Transverse colon (tissue), 4 donors: ENCODE results near the gene MLST8. TPM values are rescaled to one million over a fixed set of nuclear protein-coding genes. Genes with fewer than 3 reads are reported as not detected.

Experiments
- DNase-seq: peaks from one replicate; pipeline ENCODE4 v3.0.0-alpha.2; 2019
- H3K27ac ChIP-seq, 4 donors: fragments of 200-600 bp; sonication (generic); 2 replicates each; pipeline ENCODE4 v1.5.1; 2016 to 2018; ENCODE audit warnings: inconsistent platforms in 4 of 4
- H3K27me3 ChIP-seq: fragments of 200-600 bp; sonication (generic); 2 replicates; pipeline ENCODE4 v1.5.1; 2017; ENCODE audit warnings: inconsistent platforms
- H3K36me3 ChIP-seq, 4 donors: fragments of 200-600 bp; sonication (generic); 2 replicates each; pipeline ENCODE4 v1.5.1; 2017 to 2019; ENCODE audit warnings: inconsistent platforms in 4 of 4
- H3K4me1 ChIP-seq, 4 donors: fragments of 200-600 bp; sonication (generic); 2 replicates each; pipeline ENCODE4 v1.5.1; 2017 to 2020; ENCODE audit warnings: inconsistent platforms in 4 of 4
- H3K4me3 ChIP-seq, 4 donors: fragments of 200-600 bp; sonication (generic); 1 replicate in 1 of 4; 2 replicates in 3 of 4; pipeline versions ENCODE4 v1.5.1 to v1.6.1; 2017 to 2019; ENCODE audit warnings: inconsistent platforms in 4 of 4
- H3K9me3 ChIP-seq, 2 donors: fragments of 200-600 bp; sonication (generic); 2 replicates each; pipeline ENCODE4 v1.5.1; 2017 to 2019; ENCODE audit warnings: inconsistent platforms in 2 of 2
- EP300 ChIP-seq: sonication (generic); formaldehyde crosslinking; IDR thresholded peaks from one replicate; pipeline ENCODE4 v1.6.1; 2017; ENCODE audit warnings: antibody characterized with exemption, low read depth
- POLR2A ChIP-seq: fragments of 450-650 bp; IDR thresholded peaks from one replicate; pipeline ENCODE4 v1.6.1; 2016; ENCODE audit warnings: antibody characterized with exemption, mild to moderate bottlenecking, moderate library complexity
- POLR2AphosphoS5 ChIP-seq, 3 donors: sonication (generic); formaldehyde crosslinking; IDR thresholded peaks; one replicate each; pipeline ENCODE4 v1.6.1; 2016; ENCODE audit warnings: antibody characterized with exemption in 3 of 3
- WGBS, 2 donors: methylation state at CpG; one replicate each; pipeline ENCODE4 v1.1.5; 2018; ENCODE audit warnings: low coverage in 1 of 2; 5-methylcytosine and 5-hydroxymethylcytosine counted together
- in situ Hi-C, 4 donors: fragments of 200-750 bp; cut with MboI; loops; one replicate each; pipeline versions ENCODE4 v1.15.0 to v1.15.1; 2017; ENCODE audit warnings: low sequenced_read_pairs in 3 of 4, low pct_ligation_motif_present in 1 of 4, low pct_unique_long_range_greater_than_20kb in 1 of 4
- intact Hi-C: fragments of 100-400 bp; cut with DNase I; formaldehyde crosslinking; loops from one replicate; pipeline ENCODE4 v1.15.1; 2023; ENCODE audit warnings: low total_unique reads
- total RNA-seq, 4 donors: library from RNA; depleted of rRNA; stranded (reverse); fragments of >200 nt; gene quantifications; one replicate each; pipeline ENCODE4 v1.1.0, GENCODE V29; 2016
- TF ChIP-seq, protein P1 (sequence below), 5 experiments: fragments of 200-600 bp in 3 of 5; fragments of 450-650 bp in 2 of 5; sonication (generic) in 3 of 5; IDR thresholded peaks; 1 replicate in 2 of 5; 2 replicates in 3 of 5; pipeline ENCODE4 v1.5.1; 2016 to 2017; ENCODE audit warnings: antibody characterized with exemption in 5 of 5, inconsistent platforms in 3 of 5, mild to moderate bottlenecking in 2 of 5, moderate library complexity in 1 of 5

MLST8 gene
- total RNA-seq, 4 donors from 2014 or later = 50.8 to 81.8 (median 73.1) TPM

DNA sequence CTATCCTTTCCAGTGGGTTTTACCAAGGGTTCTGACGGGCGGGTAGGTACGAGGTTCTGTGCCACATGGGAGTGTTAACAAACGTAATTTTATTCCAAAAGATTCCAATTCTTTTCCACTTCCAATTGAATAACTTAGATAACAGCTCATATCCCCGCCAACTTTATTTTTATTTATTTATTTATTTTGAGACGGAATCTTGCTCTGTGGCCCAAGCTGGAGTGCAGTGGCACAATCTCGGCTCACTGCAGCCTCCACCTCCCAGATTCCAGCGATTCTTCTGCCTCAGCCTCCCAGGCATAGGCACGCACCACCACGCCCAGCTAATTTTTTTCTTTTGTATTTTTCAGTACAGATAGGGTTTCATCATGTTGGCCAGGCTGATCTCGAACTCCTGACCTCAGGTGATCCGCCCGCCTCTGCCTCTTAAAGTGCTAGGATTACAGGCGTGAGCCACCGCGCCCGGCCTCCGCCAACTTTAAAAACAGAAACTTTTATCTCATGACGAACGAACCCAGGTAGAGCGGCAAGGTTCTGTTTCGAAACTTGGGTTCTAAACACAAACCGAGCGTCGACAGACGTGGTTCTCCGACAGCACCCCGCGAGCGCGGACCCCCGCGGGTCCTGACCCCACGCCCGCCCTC lies 45.5 kb downstream of the MLST8 start:
- H3K9me3 ChIP-seq = no peaks in the 10 kb centered on the region
- H3K4me3 ChIP-seq = peak overlapping the region; percentile 18 to 85 (median 67)
- in situ Hi-C loops = no loop called here
- WGBS, 2 donors = 0 to 3% methylated on average over 1 to 35 of the region's 35 CpGs
- peaks cover 10 to 20% (median 17%) of the 10 kb centered on the region in 4 donors for H3K4me1 ChIP-seq
- H3K27ac ChIP-seq = peak overlapping the region; percentile 92 to 97 (median 92)
- peak; percentile 68 for DNase-seq
- no peaks in the 10 kb centered on the region for H3K27me3 ChIP-seq
- TF ChIP-seq POLR2A (no peak), POLR2AphosphoS5 (IDR thresholded peaks at IDR 0.05) (no peak), EP300 (no peak)
- TF ChIP-seq, protein P1, sequence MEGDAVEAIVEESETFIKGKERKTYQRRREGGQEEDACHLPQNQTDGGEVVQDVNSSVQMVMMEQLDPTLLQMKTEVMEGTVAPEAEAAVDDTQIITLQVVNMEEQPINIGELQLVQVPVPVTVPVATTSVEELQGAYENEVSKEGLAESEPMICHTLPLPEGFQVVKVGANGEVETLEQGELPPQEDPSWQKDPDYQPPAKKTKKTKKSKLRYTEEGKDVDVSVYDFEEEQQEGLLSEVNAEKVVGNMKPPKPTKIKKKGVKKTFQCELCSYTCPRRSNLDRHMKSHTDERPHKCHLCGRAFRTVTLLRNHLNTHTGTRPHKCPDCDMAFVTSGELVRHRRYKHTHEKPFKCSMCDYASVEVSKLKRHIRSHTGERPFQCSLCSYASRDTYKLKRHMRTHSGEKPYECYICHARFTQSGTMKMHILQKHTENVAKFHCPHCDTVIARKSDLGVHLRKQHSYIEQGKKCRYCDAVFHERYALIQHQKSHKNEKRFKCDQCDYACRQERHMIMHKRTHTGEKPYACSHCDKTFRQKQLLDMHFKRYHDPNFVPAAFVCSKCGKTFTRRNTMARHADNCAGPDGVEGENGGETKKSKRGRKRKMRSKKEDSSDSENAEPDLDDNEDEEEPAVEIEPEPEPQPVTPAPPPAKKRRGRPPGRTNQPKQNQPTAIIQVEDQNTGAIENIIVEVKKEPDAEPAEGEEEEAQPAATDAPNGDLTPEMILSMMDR (IDR thresholded peaks at IDR 0.05) = no peak
- intact Hi-C loops = no loop called here
- peaks cover 0 to 37% (median 12%) of the 10 kb centered on the region in 4 donors for H3K36me3 ChIP-seq

DNA sequence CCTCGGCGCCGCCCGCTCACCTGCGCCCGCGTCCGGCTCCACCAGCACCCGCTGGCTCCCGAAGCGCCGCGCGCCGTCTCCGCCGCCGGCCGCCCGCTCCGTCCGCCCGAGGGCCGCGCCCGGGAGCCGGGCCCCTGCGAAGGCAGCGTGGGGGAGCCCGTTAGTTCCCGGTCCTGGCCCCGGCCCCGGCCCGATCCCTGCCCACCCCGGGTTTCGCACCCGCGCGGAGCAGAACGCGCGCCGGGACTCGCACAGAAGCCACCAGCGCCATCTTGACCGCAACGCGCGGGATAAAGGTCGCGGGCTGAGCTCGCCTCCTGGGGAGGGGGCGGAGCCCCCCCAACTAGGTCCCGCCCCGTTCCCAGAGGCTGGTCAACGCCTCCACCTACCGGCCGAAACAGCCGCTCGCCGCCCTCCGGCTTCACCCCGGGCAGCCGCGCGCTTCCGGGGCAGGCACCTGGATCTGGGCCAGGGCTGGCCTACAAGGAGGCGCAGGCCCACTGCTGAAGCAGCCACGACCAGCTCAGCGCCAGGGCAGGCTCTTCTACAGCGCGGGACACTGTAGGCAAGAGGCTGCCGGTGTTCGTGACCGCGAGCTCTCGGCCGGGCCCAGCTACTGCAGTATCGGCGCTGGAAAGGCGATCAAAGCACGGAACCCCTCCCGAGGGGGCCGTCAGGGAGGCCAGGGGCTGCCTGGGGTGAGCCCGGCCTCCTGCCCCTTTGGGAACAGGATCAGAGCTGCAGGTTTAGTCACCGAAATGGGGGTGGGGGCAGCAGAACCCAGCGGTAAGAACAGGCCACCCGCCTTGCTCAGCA lies 46.2 kb downstream of the MLST8 start, which contains the start of gene ECI1:
Gene ECI1, minus strand, starts transcription at position 292 of the 816 bp plus-strand sequence. Its CDS starts 21 bp downstream, at position 271.
- Histone ChIP-seq H3K9me3 (no peaks in the 10 kb centered on the region), H3K4me3 (peak within 1 kb of the TSS; percentile 18 to 85 (median 67)), H3K27ac (peak within 1 kb of the TSS; percentile 92 to 97 (median 92)), H3K36me3 (peaks cover 0 to 40% (median 12%) of the 10 kb centered on the region in 4 donors), H3K27me3 (no peaks in the 10 kb centered on the region), H3K4me1 (peaks cover 10 to 20% (median 17%) of the 10 kb centered on the region in 4 donors)
- intact Hi-C loops = no loop called here
- TF ChIP-seq POLR2AphosphoS5 (IDR thresholded peaks at IDR 0.05) = peak; percentile 91 to 96 (median 95)
- TF ChIP-seq EP300 = no peak
- TF ChIP-seq, protein P1 (IDR thresholded peaks at IDR 0.05) = peak; percentile 63 to 88 (median 69)
- TF ChIP-seq POLR2A = peak; percentile 88
- in situ Hi-C loops = no loop called here
- 3% methylated on average over 64 of the region's 88 CpGs; no CpG with 5 or more reads in 1 of the 2 donors for whole genome bisulfite sequencing, 2 donors
- peak; percentile 98 for DNase-seq

DNA sequence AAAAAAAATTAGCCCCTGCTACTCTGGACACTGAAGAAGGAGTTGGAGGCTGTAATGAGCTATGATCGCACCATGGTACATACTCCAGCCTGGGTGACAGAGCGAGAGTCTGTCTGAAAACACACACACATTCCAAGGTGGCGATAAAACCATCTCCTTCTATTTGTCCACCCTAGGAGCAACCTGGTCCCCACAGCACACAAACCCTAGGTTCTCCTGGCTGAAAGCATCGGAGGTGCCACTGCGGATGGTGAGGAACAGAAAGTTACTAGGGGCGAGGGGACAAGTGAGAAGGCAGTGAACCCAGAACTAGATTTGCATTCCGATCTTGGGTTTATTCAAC lies 47.5 kb downstream of the MLST8 start:
- Histone ChIP-seq H3K27me3 (no peaks in the 10 kb centered on the region), H3K36me3 (peaks cover 0 to 47% (median 16%) of the 10 kb centered on the region in 4 donors), H3K9me3 (no peaks in the 10 kb centered on the region), H3K4me3 (no peak overlapping the region), H3K27ac (peak overlapping the region in 3 of 4 donors; percentile 92 to 93 (median 92)), H3K4me1 (peaks cover 10 to 20% (median 17%) of the 10 kb centered on the region in 4 donors)
- no peak for DNase-seq
- intact Hi-C loops = no loop called here
- WGBS, 2 donors = 82 to 88% methylated on average over 5 to 7 of the region's 7 CpGs
- in situ Hi-C loops = no loop called here
- no peak for TF ChIP-seq POLR2A
- TF ChIP-seq, protein P1 (IDR thresholded peaks at IDR 0.05) = no peak
- TF ChIP-seq POLR2AphosphoS5 (IDR thresholded peaks at IDR 0.05) = no peak
- no peak for TF ChIP-seq EP300

DNA sequence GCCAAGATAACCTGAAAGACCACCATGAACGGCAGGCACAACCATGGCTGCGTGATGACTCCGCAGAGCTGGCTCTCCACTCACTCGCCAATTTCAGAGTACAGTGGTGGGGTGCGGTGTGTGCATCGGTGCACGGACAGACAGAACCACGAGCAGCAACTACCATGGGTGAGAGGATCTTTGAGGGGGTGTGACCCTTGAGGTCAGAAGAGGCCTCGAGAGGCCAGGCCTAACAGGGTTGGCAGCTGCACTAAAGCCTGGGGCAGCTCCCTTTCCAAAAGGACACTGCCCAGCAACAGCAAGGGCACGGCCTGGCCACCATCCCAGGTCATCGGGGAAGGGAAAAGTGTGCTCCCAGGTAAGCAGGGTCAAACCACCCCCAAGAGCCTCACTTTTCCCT lies 48.0 kb downstream of the MLST8 start:
- TF ChIP-seq, protein P1 (IDR thresholded peaks at IDR 0.05) = no peak
- TF ChIP-seq EP300 (no peak), POLR2AphosphoS5 (IDR thresholded peaks at IDR 0.05) (no peak), POLR2A (no peak)

More for the DNA sequence above, 48.0 kb downstream of the MLST8 start:
- Histone ChIP-seq H3K4me3 (no peak overlapping the region), H3K9me3 (no peaks in the 10 kb centered on the region), H3K27me3 (no peaks in the 10 kb centered on the region), H3K4me1 (peaks cover 10 to 20% (median 17%) of the 10 kb centered on the region in 4 donors), H3K27ac (no peak overlapping the region), H3K36me3 (peaks cover 0 to 52% (median 18%) of the 10 kb centered on the region in 4 donors)
- in situ Hi-C loops (no loop called here), intact Hi-C loops (no loop called here)
- WGBS, 2 donors = 82% methylated on average over 8 to 11 of the region's 11 CpGs
- DNase-seq = no peak
